Activated CD8-positive, alpha-beta memory T cell treated with anti-CD3 and anti-CD28 coated beads, Interleukin-2, amount 50 U/mL, for 1 hour (primary cell): ENCODE data around the gene CD151.

Experiments used
- DNase-seq: peaks from one replicate; pipeline ENCODE4 v3.0.0-alpha.2; 2020; ENCODE audit errors: extremely low read depth

Gene CD151

GRCh38 chr11:815675-816432 is 16.9 kb upstream of the CD151 start:
- DNase-seq, result no peak

GRCh38 chr11:816433-816779 is 16.3 kb upstream of the CD151 start:
- no peak for DNase-seq

GRCh38 chr11:818396-819128 is 14.2 kb upstream of the CD151 start, which contains the start of gene PNPLA2:
Gene PNPLA2 (plus strand): TSS chr11:818914. CDS start chr11:819719, 805 bp downstream.
- no peak for DNase-seq

GRCh38 chr11:819129-819931 is 13.4 kb upstream of the CD151 start:
- DNase-seq, result peak; percentile 70

- DNase-seq, result peak; percentile 90
These were observed 12.7 kb upstream of the CD151 start for GRCh38 chr11:819943-820649.

GRCh38 chr11:820655-821511 is 11.9 kb upstream of the CD151 start:
- DNase-seq, result no peak

- DNase-seq, result no peak
These were observed 11.0 kb upstream of the CD151 start for GRCh38 chr11:821512-822371.

GRCh38 chr11:823441-824291 is 9.1 kb upstream of the CD151 start:
- DNase-seq, result no peak

GRCh38 chr11:824292-824880 is 8.4 kb upstream of the CD151 start:
- no peak for DNase-seq

GRCh38 chr11:824942-825341 is 7.8 kb upstream of the CD151 start:
- DNase-seq, result no peak

GRCh38 chr11:825366-826226 is 7.2 kb upstream of the CD151 start:
- DNase-seq, result no peak

- no peak for DNase-seq
These were observed 6.5 kb upstream of the CD151 start for GRCh38 chr11:826227-826621.

GRCh38 chr11:826836-827145 is 6.0 kb upstream of the CD151 start:
- no peak for DNase-seq

- DNase-seq, result no peak
These were observed 5.4 kb upstream of the CD151 start for GRCh38 chr11:827146-827896.

GRCh38 chr11:827897-828192 is 4.9 kb upstream of the CD151 start, which contains the start of gene CRACR2B:
Gene CRACR2B (plus strand): TSS chr11:827919. CDS start chr11:828608, 689 bp downstream.
- no peak for DNase-seq

- DNase-seq, result no peak
These were observed 4.1 kb upstream of the CD151 start for GRCh38 chr11:828506-829175.
